Left ventricle myocardium inferior (tissue), 1 donor: ENCODE measurements around the gene SST. TPM values are rescaled to one million over a fixed set of nuclear protein-coding genes. Genes with fewer than 3 reads are reported as not detected.
"Not testable (repeated sequence)": the region's sequence is repeated elsewhere in the genome, so short reads cannot be mapped to it uniquely, and the experiment has no call there.

Source experiments
- DNase-seq: peaks from one replicate; pipeline ENCODE4 v3.0.0-alpha.2; 2020
- H3K27ac ChIP-seq: fragments of 200-600 bp; replicated peaks from 2 replicates; pipeline ENCODE4 v1.8.0; 2021
- H3K27me3 ChIP-seq: fragments of 200-600 bp; 2 replicates; pipeline ENCODE4 v1.8.0; 2021; ENCODE audit warnings: low read depth
- H3K36me3 ChIP-seq: fragments of 200-600 bp; 2 replicates; pipeline ENCODE4 v1.8.0; 2021
- H3K4me1 ChIP-seq: fragments of 200-600 bp; 2 replicates; pipeline ENCODE4 v1.8.0; 2021
- H3K4me3 ChIP-seq: fragments of 200-600 bp; 2 replicates; pipeline ENCODE4 v1.8.0; 2021; ENCODE audit warnings: mild to moderate bottlenecking, moderate library complexity
- H3K9me3 ChIP-seq: fragments of 200-600 bp; replicated peaks from 2 replicates; pipeline ENCODE4 v1.8.0; 2021
- intact Hi-C: fragments of 100-400 bp; cut with micrococcal nuclease; formaldehyde crosslinking; loops from one replicate; pipeline ENCODE4 v1.11.0; 2022
- total RNA-seq: library from RNA; stranded (reverse); fragmentation: NEBNext Ultra II Directional; extraction: Animal tissue kit (Norgen Biotek cat#: 25700); gene quantifications from one replicate; pipeline ENCODE4 v1.2.1, GENCODE V29; 2021
- TF ChIP-seq, protein P1 (sequence below): fragments of 200-600 bp; IDR thresholded peaks from 2 replicates; pipeline ENCODE4 v1.8.0; 2021; ENCODE audit warnings: antibody characterized with exemption, mild to moderate bottlenecking, borderline replicate concordance
- donor health status: DM: no; HTN: yes; CAD: no; lungs with severe emphysema.

SST gene
- total RNA-seq, 1 donor from 2014 or later, result not detected

DNA sequence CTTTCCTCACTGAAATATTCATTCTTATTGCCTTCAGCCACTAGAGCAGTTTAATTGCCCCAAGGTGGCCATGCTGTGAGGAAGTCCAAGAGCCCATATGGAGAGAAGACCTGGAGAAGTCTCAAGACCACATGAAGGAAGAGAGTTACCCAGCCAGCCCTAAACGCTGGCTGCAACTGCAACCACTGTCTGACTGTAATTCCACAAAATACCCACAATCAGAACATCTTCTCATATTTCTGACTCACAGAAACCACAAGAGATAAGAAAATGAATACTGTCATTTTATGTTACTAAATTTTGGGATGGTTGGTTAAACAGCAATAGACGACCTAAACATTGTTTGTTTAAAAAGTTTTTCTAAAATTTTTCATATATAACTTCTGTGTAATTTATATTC is 14.7 kb upstream of the SST start:
- intact Hi-C loops, result no loop called here
- no peak for DNase-seq
- TF ChIP-seq, protein P1, sequence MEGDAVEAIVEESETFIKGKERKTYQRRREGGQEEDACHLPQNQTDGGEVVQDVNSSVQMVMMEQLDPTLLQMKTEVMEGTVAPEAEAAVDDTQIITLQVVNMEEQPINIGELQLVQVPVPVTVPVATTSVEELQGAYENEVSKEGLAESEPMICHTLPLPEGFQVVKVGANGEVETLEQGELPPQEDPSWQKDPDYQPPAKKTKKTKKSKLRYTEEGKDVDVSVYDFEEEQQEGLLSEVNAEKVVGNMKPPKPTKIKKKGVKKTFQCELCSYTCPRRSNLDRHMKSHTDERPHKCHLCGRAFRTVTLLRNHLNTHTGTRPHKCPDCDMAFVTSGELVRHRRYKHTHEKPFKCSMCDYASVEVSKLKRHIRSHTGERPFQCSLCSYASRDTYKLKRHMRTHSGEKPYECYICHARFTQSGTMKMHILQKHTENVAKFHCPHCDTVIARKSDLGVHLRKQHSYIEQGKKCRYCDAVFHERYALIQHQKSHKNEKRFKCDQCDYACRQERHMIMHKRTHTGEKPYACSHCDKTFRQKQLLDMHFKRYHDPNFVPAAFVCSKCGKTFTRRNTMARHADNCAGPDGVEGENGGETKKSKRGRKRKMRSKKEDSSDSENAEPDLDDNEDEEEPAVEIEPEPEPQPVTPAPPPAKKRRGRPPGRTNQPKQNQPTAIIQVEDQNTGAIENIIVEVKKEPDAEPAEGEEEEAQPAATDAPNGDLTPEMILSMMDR, result no peak
- Histone ChIP-seq H3K4me3 (no peak overlapping the region), H3K27me3 (peaks cover 25% of the 10 kb centered on the region), H3K36me3 (no peaks in the 10 kb centered on the region), H3K9me3 (peaks cover 26% of the 10 kb centered on the region), H3K4me1 (no peaks in the 10 kb centered on the region), H3K27ac (no peak overlapping the region)

GRCh38 chr3:187684444-187684843 is 14.2 kb upstream of the SST start:
- Histone ChIP-seq H3K4me1 (peaks cover 1% of the 10 kb centered on the region), H3K27me3 (peaks cover 27% of the 10 kb centered on the region), H3K9me3 (peaks cover 26% of the 10 kb centered on the region), H3K4me3 (no peak overlapping the region), H3K36me3 (no peaks in the 10 kb centered on the region), H3K27ac (no peak overlapping the region)
- no peak for DNase-seq
- intact Hi-C loops, result no loop called here
- TF ChIP-seq, protein P1, result no peak

- DNase-seq, H3K36me3 ChIP-seq, H3K27ac ChIP-seq, H3K4me3 ChIP-seq, intact Hi-C loops: not testable (repeated sequence)
- H3K27me3 ChIP-seq, result peaks cover 14% of the 10 kb centered on the region
- peaks cover 22% of the 10 kb centered on the region for H3K9me3 ChIP-seq
- H3K4me1 ChIP-seq, result peaks cover 10% of the 10 kb centered on the region
These were observed 11.6 kb upstream of the SST start for GRCh38 chr3:187681756-187682155.

DNA sequence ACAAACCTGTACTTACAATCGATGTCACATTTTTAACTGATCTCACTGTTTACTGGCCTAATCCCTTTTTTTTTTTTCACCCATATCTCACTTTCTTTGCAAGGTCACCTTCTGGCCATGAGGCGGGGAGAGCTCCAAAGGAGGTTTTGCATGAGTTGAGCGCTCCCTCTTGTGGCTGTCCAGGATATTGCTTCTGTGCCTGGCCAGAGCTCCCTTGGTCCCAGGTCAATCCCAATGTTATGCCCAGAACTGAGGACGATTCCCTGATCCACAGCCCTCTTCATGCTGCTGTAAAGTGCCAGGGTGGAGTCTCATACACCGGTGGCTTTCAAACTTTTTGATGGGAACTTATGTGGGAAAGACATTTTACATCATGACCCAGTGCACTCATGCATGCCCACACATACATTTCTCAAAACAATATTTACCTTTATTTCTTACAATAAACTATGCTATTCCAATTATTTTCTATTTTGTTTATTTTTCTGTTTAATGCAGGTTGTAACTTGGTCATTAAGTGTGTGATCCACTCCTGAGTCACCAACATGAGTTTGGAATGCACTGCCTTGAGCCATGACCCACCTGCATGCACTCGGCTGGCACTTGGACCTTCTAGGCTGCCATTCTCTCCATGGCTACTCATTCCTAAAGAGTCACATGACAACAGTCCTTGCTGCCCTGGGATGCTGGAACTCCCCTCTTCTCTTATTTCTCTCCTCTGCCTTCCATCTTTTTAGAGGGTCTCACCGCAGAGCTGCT is 9.6 kb upstream of the SST start:
- intact Hi-C loops, result loop anchor here (2.0 to 10.0 kb wide), 2 partner anchors 361 to 465 kb away; no protein-coding TSS in a partner anchor
- peaks cover 10% of the 10 kb centered on the region for H3K4me1 ChIP-seq
- no peaks in the 10 kb centered on the region for H3K36me3 ChIP-seq
- H3K27ac ChIP-seq, result no peak overlapping the region
- no peak overlapping the region for H3K4me3 ChIP-seq
- TF ChIP-seq, protein P1, result peak; percentile 95
- peak; percentile 73 for DNase-seq
- peaks cover 34% of the 10 kb centered on the region for H3K27me3 ChIP-seq
- peaks cover 3% of the 10 kb centered on the region for H3K9me3 ChIP-seq

DNA sequence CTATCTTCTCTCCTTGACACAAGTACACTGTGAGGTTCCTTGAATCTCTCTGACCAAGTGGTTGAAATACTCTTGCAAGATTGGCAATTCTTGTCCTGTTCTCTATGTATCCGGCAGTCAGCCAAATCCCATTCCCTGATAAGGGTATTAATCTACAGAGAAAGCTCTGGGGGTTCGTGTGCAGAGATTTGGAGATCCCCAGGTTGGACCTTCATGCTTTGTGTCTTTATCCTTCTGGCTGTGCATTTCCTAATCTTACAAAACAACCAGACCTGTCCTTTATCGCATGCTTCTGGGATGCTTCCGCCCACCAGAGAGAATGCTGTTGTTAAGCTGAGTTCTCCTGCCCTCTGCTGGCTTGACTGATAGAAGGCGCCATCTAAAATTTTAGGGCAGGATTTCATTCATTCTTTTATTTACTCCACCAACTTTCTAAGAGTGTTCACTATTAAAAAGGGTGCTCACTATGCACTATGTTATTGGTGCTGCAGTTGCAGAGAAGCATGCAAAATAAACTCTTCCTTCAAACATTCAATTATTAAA is 8.6 kb upstream of the SST start:
- peaks cover 10% of the 10 kb centered on the region for H3K4me1 ChIP-seq
- H3K4me3 ChIP-seq, result no peak overlapping the region
- H3K36me3 ChIP-seq, result no peaks in the 10 kb centered on the region
- intact Hi-C loops, result loop anchor here (2.0 to 10.0 kb wide), 2 partner anchors 360 to 464 kb away; no protein-coding TSS in a partner anchor
- H3K27ac ChIP-seq, result no peak overlapping the region
- no peaks in the 10 kb centered on the region for H3K9me3 ChIP-seq
- DNase-seq, result no peak
- peaks cover 44% of the 10 kb centered on the region for H3K27me3 ChIP-seq
- TF ChIP-seq, protein P1, result peak; percentile 71

- Histone ChIP-seq H3K4me3 (no peak overlapping the region), H3K27me3 (peaks cover 56% of the 10 kb centered on the region), H3K27ac (no peak overlapping the region), H3K4me1 (peaks cover 10% of the 10 kb centered on the region), H3K9me3 (no peaks in the 10 kb centered on the region), H3K36me3 (no peaks in the 10 kb centered on the region)
- TF ChIP-seq, protein P1, result no peak
- no peak for DNase-seq
- intact Hi-C loops, result loop anchor here (2.0 to 10.0 kb wide), 2 partner anchors 359 to 463 kb away; no protein-coding TSS in a partner anchor
These were observed 7.4 kb upstream of the SST start for GRCh38 chr3:187677604-187678003.
